HCT116 (cell line): ENCODE measurements around the gene FURIN. TPM values are rescaled to one million over a fixed set of nuclear protein-coding genes. Genes with fewer than 3 reads are reported as not detected.

ENCODE experiments used
- ATAC-seq: fragments of 200-7000 bp; cut with Tn5 transposase; 2 replicates; pipeline ENCODE4 v1.9.1; 2020; ENCODE audit warnings: mild to moderate bottlenecking, moderate library complexity
- BruUV-seq: library from RNA; stranded (reverse); fragments of 400-500 nt; replicated peaks from 2 replicates; lab custom pipeline; 2021; lab: Mats Ljungman, UMichigan
- CTCF ChIA-PET: fragments of 300-600 bp; sonication (Branson Sonifier 250); formaldehyde crosslinking; loops from one replicate; lab custom pipeline; 2021; ENCODE audit warnings: antibody characterized with exemption; lab: Charles Lee
- POLR2A ChIA-PET: fragments of 300-600, 350-600 bp; sonication (Branson Sonifier 250); formaldehyde crosslinking; loops from one replicate; lab custom pipeline; 2021; ENCODE audit warnings: antibody characterized with exemption; lab: Charles Lee
- RAD21 ChIA-PET, 2 experiments: fragments of 300-600 bp; sonication (Branson Sonifier 250); formaldehyde crosslinking; loops; one replicate each; lab custom pipeline; 2023; ENCODE audit warnings: low total read pairs in 2 of 2; ENCODE audit not compliant: uncharacterized antibody in 2 of 2, unreplicated experiment in 2 of 2, low non-redundant PET in 1 of 2; lab: Charles Lee
- DNase-seq: peaks from one replicate; pipeline ENCODE4 v3.0.0-alpha.2; 2010; ENCODE audit warnings: low read depth, low spot score
- H2AFZ ChIP-seq: fragments of 200-600 bp; shearing (Covaris generic), sonication (generic); 2 replicates; pipeline ENCODE4 v1.6.1; 2017; ENCODE audit warnings: low read depth, mixed run types, mixed read lengths, antibody characterized with exemption, low read length; ENCODE audit not compliant: poor library complexity, severe bottlenecking
- H3K27ac ChIP-seq: 2 replicates; pipeline ENCODE4 v1.5.1; 2012; ENCODE audit warnings: low read depth, low read length
- H3K27me3 ChIP-seq: fragments of 200-600 bp; sonication (generic); 2 replicates; pipeline ENCODE4 v1.6.1; 2016; ENCODE audit warnings: mixed run types, low read length, mixed read lengths; ENCODE audit not compliant: insufficient read depth
- H3K36me3 ChIP-seq, 2 experiments: fragments of 200-500 bp in 1 of 2; fragments of 200-600 bp in 1 of 2; sonication (Bioruptor generic) in 1 of 2; sonication (generic) in 1 of 2; 2 replicates each; pipeline versions ENCODE4 v1.5.1 to v1.6.1; 2014 to 2016; ENCODE audit warnings: low read length in 2 of 2, inconsistent platforms in 1 of 2, mixed read lengths in 1 of 2, mixed run types in 1 of 2; ENCODE audit not compliant: insufficient read depth in 2 of 2, control insufficient read depth in 1 of 2
- H3K4me1 ChIP-seq, 2 experiments: fragments of 200-600 bp in 1 of 2; sonication (generic) in 1 of 2; 2 replicates each; pipeline versions ENCODE4 v1.5.1 to v1.6.1; 2012 to 2017; ENCODE audit warnings: low read length in 2 of 2, inconsistent platforms in 1 of 2, mild to moderate bottlenecking in 1 of 2, mixed read lengths in 1 of 2, mixed run types in 1 of 2, moderate library complexity in 1 of 2; ENCODE audit not compliant: insufficient read depth in 2 of 2, control insufficient read depth in 1 of 2
- H3K4me2 ChIP-seq: fragments of 200-600 bp; sonication (generic); 2 replicates; pipeline ENCODE4 v1.6.1; 2017; ENCODE audit warnings: mixed run types, low read length, mixed read lengths
- H3K4me3 ChIP-seq, 2 experiments: fragments of 200-600 bp in 1 of 2; sonication (generic) in 1 of 2; replicated peaks in 1 of 2; 2 replicates each; pipeline ENCODE4 v1.5.1; 2011 to 2016; ENCODE audit warnings: low read length in 2 of 2, control low read depth in 1 of 2, low read depth in 1 of 2, mild to moderate bottlenecking in 1 of 2, mixed read lengths in 1 of 2, mixed run types in 1 of 2
- H3K79me2 ChIP-seq: fragments of 200-600 bp; sonication (generic); 2 replicates; pipeline ENCODE4 v1.6.1; 2017; ENCODE audit warnings: mild to moderate bottlenecking, mixed run types, low read length, moderate library complexity, mixed read lengths; ENCODE audit not compliant: insufficient read depth
- H3K9ac ChIP-seq: fragments of 200-600 bp; sonication (generic); 2 replicates; pipeline ENCODE4 v1.6.1; 2016; ENCODE audit warnings: low read length, mixed read lengths
- H3K9me2 ChIP-seq: fragments of 200-600 bp; sonication (generic), shearing (Covaris generic); 2 replicates; pipeline ENCODE4 v1.6.1; 2017; ENCODE audit warnings: mixed run types, mild to moderate bottlenecking, moderate library complexity; ENCODE audit not compliant: insufficient read depth
- H3K9me3 ChIP-seq, 2 experiments: fragments of 200-500 bp in 1 of 2; fragments of 200-600 bp in 1 of 2; sonication (Bioruptor generic) in 1 of 2; sonication (generic) in 1 of 2; 2 replicates each; pipeline ENCODE4 v1.6.1; 2014 to 2017; ENCODE audit warnings: low read length in 2 of 2, mixed read lengths in 2 of 2, inconsistent platforms in 1 of 2, low read depth in 1 of 2, mild to moderate bottlenecking in 1 of 2, mixed run types in 1 of 2, moderate library complexity in 1 of 2; ENCODE audit not compliant: control insufficient read depth in 1 of 2, insufficient read depth in 1 of 2
- H4K20me1 ChIP-seq: fragments of 200-600 bp; sonication (generic), shearing (Covaris generic); 2 replicates; pipeline ENCODE4 v1.6.1; 2017; ENCODE audit warnings: mixed run types, mild to moderate bottlenecking, moderate library complexity; ENCODE audit not compliant: insufficient read depth
- CBX3 ChIP-seq: IDR thresholded peaks from 2 replicates; pipeline ENCODE4 v1.6.1; 2012; ENCODE audit warnings: low read depth
- CEBPB ChIP-seq: IDR thresholded peaks from 2 replicates; pipeline ENCODE4 v1.6.1; 2012; ENCODE audit warnings: low read depth
- CTCF ChIP-seq, 3 experiments: fragments of 200-600 bp in 1 of 3; sonication (generic) in 1 of 3; IDR thresholded peaks in 2 of 3; conservative IDR thresholded peaks in 1 of 3; 2 replicates each; pipeline ENCODE4 v1.5.1; 2012 to 2017; ENCODE audit warnings: low read depth in 2 of 3, low read length in 2 of 3, antibody characterized with exemption in 1 of 3, borderline replicate concordance in 1 of 3, control low read depth in 1 of 3, mild to moderate bottlenecking in 1 of 3, mixed read lengths in 1 of 3, mixed run types in 1 of 3, moderate library complexity in 1 of 3; ENCODE audit not compliant: insufficient read depth in 1 of 3
- EGR1 ChIP-seq: IDR thresholded peaks from 2 replicates; pipeline ENCODE4 v1.6.1; 2012; ENCODE audit warnings: low read depth
- ELF1 ChIP-seq: IDR thresholded peaks from 2 replicates; pipeline ENCODE4 v1.6.1; 2012; ENCODE audit warnings: low read depth, borderline replicate concordance
- EZH2 ChIP-seq: fragments of 200-600 bp; sonication (generic); IDR thresholded peaks from 2 replicates; pipeline ENCODE4 v1.6.1; 2017; ENCODE audit warnings: antibody characterized with exemption, mixed run types
- EZH2phosphoT487 ChIP-seq: fragments of 200-600 bp; IDR thresholded peaks from 2 replicates; pipeline ENCODE4 v1.6.1; 2018; ENCODE audit warnings: antibody characterized with exemption, borderline replicate concordance
- FOSL1 ChIP-seq: IDR thresholded peaks from 2 replicates; pipeline ENCODE4 v1.6.1; 2012; ENCODE audit warnings: low read depth
- POLR2AphosphoS5 ChIP-seq: IDR thresholded peaks from 2 replicates; pipeline ENCODE4 v1.6.1; 2011; ENCODE audit warnings: mild to moderate bottlenecking, low read depth, low read length, moderate library complexity
- RAD21 ChIP-seq: IDR thresholded peaks from 2 replicates; pipeline ENCODE4 v1.6.1; 2012; ENCODE audit warnings: low read depth, mild to moderate bottlenecking
- REST ChIP-seq: IDR thresholded peaks from 2 replicates; pipeline ENCODE4 v1.6.1; 2012; ENCODE audit warnings: low read depth
- SIN3A ChIP-seq: IDR thresholded peaks from 2 replicates; pipeline ENCODE4 v1.6.1; 2012; ENCODE audit warnings: low read depth
- SP1 ChIP-seq: IDR thresholded peaks from 2 replicates; pipeline ENCODE4 v1.6.1; 2012; ENCODE audit warnings: low read depth
- SRF ChIP-seq: IDR thresholded peaks from 2 replicates; pipeline ENCODE4 v1.6.1; 2012; ENCODE audit warnings: low read depth
- TCF7L2 ChIP-seq: IDR thresholded peaks from 2 replicates; pipeline ENCODE4 v1.7.0; 2011; ENCODE audit warnings: borderline replicate concordance, inconsistent platforms; ENCODE audit not compliant: insufficient read depth, insufficient read length; ENCODE audit errors: extremely low read depth
- YY1 ChIP-seq: IDR thresholded peaks from 2 replicates; pipeline ENCODE4 v1.6.1; 2011; ENCODE audit warnings: low read length, low read depth, moderate library complexity, mild to moderate bottlenecking; ENCODE audit not compliant: insufficient replicate concordance; ENCODE audit errors: extremely low read depth
- ZBTB33 ChIP-seq: IDR thresholded peaks from 2 replicates; pipeline ENCODE4 v1.6.1; 2011; ENCODE audit warnings: mild to moderate bottlenecking, low read length, moderate library complexity; ENCODE audit not compliant: insufficient replicate concordance; ENCODE audit errors: extremely low read depth
- intact Hi-C: fragments of 100-400 bp; cut with micrococcal nuclease; formaldehyde crosslinking; loops from 2 replicates; pipeline ENCODE4 v1.10.0; 2022
- total RNA-seq: library from RNA; stranded (reverse); gene quantifications from one replicate; pipeline ENCODE4 v1.2.1, GENCODE V29; 2021; ENCODE audit not compliant: unreplicated experiment

FURIN gene
- total RNA-seq, 1 experiment from 2014 or later: 42.0 TPM

- no peak for DNase-seq
- H3K27ac ChIP-seq: no peak overlapping the region
- BruUV-seq: no TSS peak
Measured at GRCh38 chr15:90877996-90878395, 9.6 kb downstream of the FURIN start.

GRCh38 chr15:90878660-90879059 lies 10.3 kb downstream of the FURIN start:
- no peak for ATAC-seq
- H4K20me1 ChIP-seq: no peaks in the 10 kb centered on the region
- no peaks in the 10 kb centered on the region for H3K27me3 ChIP-seq
- BruUV-seq: no TSS peak
- no peak overlapping the region for H3K9ac ChIP-seq
- peaks cover 13% of the 10 kb centered on the region for H3K79me2 ChIP-seq
- no peak overlapping the region for H3K4me3 ChIP-seq
- no peak overlapping the region for H3K27ac ChIP-seq
- RAD21 ChIA-PET: no interaction called here
- POLR2A ChIA-PET: no interaction called here
- no peak for DNase-seq
- CTCF ChIA-PET: no interaction called here
- intact Hi-C loops: no loop called here
- H3K9me3 ChIP-seq: no peaks in the 10 kb centered on the region
- peaks cover 9% of the 10 kb centered on the region in 2 experiments for H3K4me1 ChIP-seq
- peaks cover 10 to 11% of the 10 kb centered on the region in 2 experiments; a peak in 3 of 4 replicates for H3K36me3 ChIP-seq
- no peak overlapping the region for H3K4me2 ChIP-seq
- H2AFZ ChIP-seq: no peak overlapping the region
- H3K9me2 ChIP-seq: no peaks in the 10 kb centered on the region
- no peak for TF ChIP-seq REST
- TF ChIP-seq SIN3A: no peak
- no peak for TF ChIP-seq SRF
- no peak for TF ChIP-seq CTCF (IDR thresholded peaks at IDR 0.05 in 2 of 3, conservative IDR thresholded peaks at IDR 0.05 in 1 of 3; ENCODE audit: borderline replicate concordance in 1 of 3, insufficient read depth in 1 of 3, low read depth in 2 of 3, low read length in 2 of 3)
- TF ChIP-seq TCF7L2: no peak
- TF ChIP-seq SP1: no peak
- no peak for TF ChIP-seq ZBTB33
- TF ChIP-seq YY1: no peak
- no peak for TF ChIP-seq RAD21

More at GRCh38 chr15:90877996-90878395, 9.6 kb downstream of the FURIN start:
- intact Hi-C loops: no loop called here
- Histone ChIP-seq H3K4me1 (peaks cover 15 to 16% of the 10 kb centered on the region in 2 experiments), H3K9ac (no peak overlapping the region), H3K4me2 (no peak overlapping the region), H2AFZ (no peak overlapping the region), H3K27me3 (no peaks in the 10 kb centered on the region), H3K79me2 (peaks cover 20% of the 10 kb centered on the region), H4K20me1 (no peaks in the 10 kb centered on the region), H3K9me2 (no peaks in the 10 kb centered on the region), H3K9me3 (no peaks in the 10 kb centered on the region), H3K4me3 (no peak overlapping the region), H3K36me3 (peaks cover 10 to 11% of the 10 kb centered on the region in 2 experiments; a peak in 3 of 4 replicates)
- ChIA-PET POLR2A (no interaction called here), CTCF (no interaction called here), RAD21 (no interaction called here)
- TF ChIP-seq POLR2AphosphoS5 (no peak), CBX3 (no peak), FOSL1 (no peak), EZH2phosphoT487 (no peak), EGR1 (no peak), EZH2 (no peak), ELF1 (no peak), CEBPB (no peak)
- no peak for ATAC-seq
